ENCODE results near the gene SPEN.
A peak's percentile ranks its signal among the peaks of the same experiment; 100 is the strongest.

Gene SPEN

GRCh38 chr1:15949453-15950245 lies 102.1 kb downstream of the SPEN start:
- DNase-seq = peak; percentile 93

GRCh38 chr1:15950302-15950701 lies 102.8 kb downstream of the SPEN start:
- peak; percentile 74 for DNase-seq

GRCh38 chr1:15950763-15951295 lies 103.3 kb downstream of the SPEN start:
- peak; percentile 89 for DNase-seq

GRCh38 chr1:15951341-15952153 lies 104.0 kb downstream of the SPEN start:
- DNase-seq = peak; percentile 62

- DNase-seq = peak; percentile 68
Measured at GRCh38 chr1:15952317-15953258, 105.1 kb downstream of the SPEN start.

- no peak for DNase-seq
Measured at GRCh38 chr1:15953294-15953771, 105.8 kb downstream of the SPEN start.

GRCh38 chr1:15953791-15954241 lies 106.3 kb downstream of the SPEN start:
- DNase-seq = no peak

- DNase-seq = no peak
Measured at GRCh38 chr1:15954316-15954715, 106.8 kb downstream of the SPEN start.

GRCh38 chr1:15955552-15955951 lies 108.0 kb downstream of the SPEN start:
- DNase-seq = no peak

- DNase-seq = no peak
Measured at GRCh38 chr1:15956150-15956549, 108.6 kb downstream of the SPEN start.

- DNase-seq = no peak
Measured at GRCh38 chr1:15957221-15958095, 110.0 kb downstream of the SPEN start.

GRCh38 chr1:15958111-15958510 lies 110.6 kb downstream of the SPEN start:
- no peak for DNase-seq

GRCh38 chr1:15958793-15959192 lies 111.3 kb downstream of the SPEN start:
- DNase-seq = no peak

- DNase-seq = no peak
Measured at GRCh38 chr1:15959424-15959823, 111.9 kb downstream of the SPEN start.

- peak; percentile 43 for DNase-seq
Measured at GRCh38 chr1:15959827-15960446, 112.4 kb downstream of the SPEN start.

- no peak for DNase-seq
Measured at GRCh38 chr1:15960808-15961207, 113.3 kb downstream of the SPEN start.

- DNase-seq = no peak
Measured at GRCh38 chr1:15961492-15961891, 114.0 kb downstream of the SPEN start.

GRCh38 chr1:15962176-15962575 lies 114.7 kb downstream of the SPEN start:
- no peak for DNase-seq

- no peak for DNase-seq
Measured at GRCh38 chr1:15962671-15963362, 115.3 kb downstream of the SPEN start.

GRCh38 chr1:15963363-15963967 lies 116.0 kb downstream of the SPEN start:
- DNase-seq = no peak
